ENCODE measurements around the gene ADGRF3. TPM values are rescaled to one million over a fixed set of nuclear protein-coding genes. Genes with fewer than 3 reads are reported as not detected.

The ADGRF3 gene
- total and polyA plus RNA-seq, 9 donors, result 0.06 to 0.33 (median 0.16) TPM; not detected in 5

DNA sequence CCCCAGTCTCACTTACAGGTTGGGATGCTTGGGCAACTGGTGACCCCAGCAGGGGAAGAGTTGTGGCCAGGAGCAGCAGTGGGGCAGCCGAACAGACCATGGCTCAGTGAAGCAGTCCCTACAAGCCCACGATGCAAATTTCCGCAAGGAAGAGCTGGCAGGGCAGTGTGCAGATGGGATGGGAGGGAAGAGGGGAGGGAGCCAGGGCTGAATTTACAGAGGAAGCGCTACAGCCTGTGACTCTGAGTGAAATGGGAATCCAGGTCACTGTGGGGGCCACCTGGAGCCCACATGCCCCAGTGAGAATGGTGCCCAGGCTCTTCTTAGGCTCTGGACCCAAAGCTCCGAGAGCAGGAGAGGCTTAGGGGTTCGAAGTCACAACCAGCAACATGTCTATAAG lies 27.6 kb downstream of the ADGRF3 start:
- intact Hi-C loops (cut with DNase I), result loop anchor here in 2 of 4 donors (10.0 kb wide), 1 partner anchor 84 kb away; no protein-coding TSS in a partner anchor
- DNase-seq, result no peak

DNA sequence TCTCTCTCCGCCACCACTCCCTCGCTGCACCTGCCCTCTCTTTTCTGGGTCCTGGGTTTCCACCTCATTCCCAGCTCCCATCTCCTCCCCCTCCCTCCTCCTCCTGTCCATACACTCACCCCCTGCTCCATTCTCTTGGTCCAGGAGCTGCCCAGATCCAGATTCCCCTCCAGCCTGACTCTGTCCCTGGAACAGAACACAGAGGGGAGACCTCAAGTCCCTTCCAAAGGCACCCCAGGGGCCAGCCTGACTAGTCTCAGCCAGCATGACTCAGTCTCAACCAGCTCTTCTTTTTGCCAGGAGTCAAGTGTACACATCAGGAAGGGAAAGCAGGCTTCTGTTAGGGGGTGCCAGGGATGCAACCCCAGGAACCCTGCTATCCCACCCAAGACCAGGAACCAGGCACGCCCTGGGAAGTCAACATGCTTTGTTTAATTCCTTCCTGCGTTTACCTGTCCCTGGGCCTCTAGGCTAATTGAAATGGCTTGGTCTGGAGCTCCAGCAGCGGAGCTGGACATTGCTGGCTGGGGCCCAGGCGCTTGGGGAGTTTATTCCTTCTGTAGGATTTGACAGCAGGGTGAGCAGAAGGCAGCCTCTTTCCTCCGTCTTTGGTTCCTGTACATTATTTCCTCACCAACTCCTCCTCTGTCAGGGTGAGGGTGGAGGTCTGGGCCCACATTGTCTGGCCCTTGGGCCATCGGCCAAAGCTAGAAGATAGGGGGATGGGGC lies 29.0 kb downstream of the ADGRF3 start:
- intact Hi-C loops (cut with DNase I), result loop anchor here in 2 of 4 donors (10.0 kb wide), 1 partner anchor 83 kb away; no protein-coding TSS in a partner anchor
- H3K4me3 ChIP-seq, result no peak overlapping the region
- H3K27ac ChIP-seq, result no peak overlapping the region
- WGBS, 3 donors, result 85 to 91% (median 88%) methylated on average over 8 of the region's 8 CpGs
- H3K4me1 ChIP-seq (ENCODE audit: insufficient read depth), result no peaks in the 10 kb centered on the region
- no peaks in the 10 kb centered on the region for H3K9me3 ChIP-seq
- H3K36me3 ChIP-seq, result no peaks in the 10 kb centered on the region
- TF ChIP-seq, protein P1, sequence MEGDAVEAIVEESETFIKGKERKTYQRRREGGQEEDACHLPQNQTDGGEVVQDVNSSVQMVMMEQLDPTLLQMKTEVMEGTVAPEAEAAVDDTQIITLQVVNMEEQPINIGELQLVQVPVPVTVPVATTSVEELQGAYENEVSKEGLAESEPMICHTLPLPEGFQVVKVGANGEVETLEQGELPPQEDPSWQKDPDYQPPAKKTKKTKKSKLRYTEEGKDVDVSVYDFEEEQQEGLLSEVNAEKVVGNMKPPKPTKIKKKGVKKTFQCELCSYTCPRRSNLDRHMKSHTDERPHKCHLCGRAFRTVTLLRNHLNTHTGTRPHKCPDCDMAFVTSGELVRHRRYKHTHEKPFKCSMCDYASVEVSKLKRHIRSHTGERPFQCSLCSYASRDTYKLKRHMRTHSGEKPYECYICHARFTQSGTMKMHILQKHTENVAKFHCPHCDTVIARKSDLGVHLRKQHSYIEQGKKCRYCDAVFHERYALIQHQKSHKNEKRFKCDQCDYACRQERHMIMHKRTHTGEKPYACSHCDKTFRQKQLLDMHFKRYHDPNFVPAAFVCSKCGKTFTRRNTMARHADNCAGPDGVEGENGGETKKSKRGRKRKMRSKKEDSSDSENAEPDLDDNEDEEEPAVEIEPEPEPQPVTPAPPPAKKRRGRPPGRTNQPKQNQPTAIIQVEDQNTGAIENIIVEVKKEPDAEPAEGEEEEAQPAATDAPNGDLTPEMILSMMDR (IDR thresholded peaks at IDR 0.05), result no peak
- TF ChIP-seq POLR2A (IDR thresholded peaks at IDR 0.05) (no peak), EP300 (IDR thresholded peaks at IDR 0.05) (no peak)
- DNase-seq, result no peak
- H3K27me3 ChIP-seq, result no peaks in the 10 kb centered on the region

More for the DNA sequence above, 27.6 kb downstream of the ADGRF3 start:
- Histone ChIP-seq H3K27ac (no peak overlapping the region), H3K27me3 (no peaks in the 10 kb centered on the region), H3K4me1 (ENCODE audit: insufficient read depth) (no peaks in the 10 kb centered on the region), H3K4me3 (no peak overlapping the region), H3K9me3 (no peaks in the 10 kb centered on the region), H3K36me3 (no peaks in the 10 kb centered on the region)
- 41 to 65% (median 54%) methylated on average over 6 of the region's 6 CpGs for WGBS, 3 donors
- TF ChIP-seq, protein P1 (IDR thresholded peaks at IDR 0.05), result no peak
- no peak for TF ChIP-seq POLR2A (IDR thresholded peaks at IDR 0.05)
- no peak for TF ChIP-seq EP300 (IDR thresholded peaks at IDR 0.05)

DNA sequence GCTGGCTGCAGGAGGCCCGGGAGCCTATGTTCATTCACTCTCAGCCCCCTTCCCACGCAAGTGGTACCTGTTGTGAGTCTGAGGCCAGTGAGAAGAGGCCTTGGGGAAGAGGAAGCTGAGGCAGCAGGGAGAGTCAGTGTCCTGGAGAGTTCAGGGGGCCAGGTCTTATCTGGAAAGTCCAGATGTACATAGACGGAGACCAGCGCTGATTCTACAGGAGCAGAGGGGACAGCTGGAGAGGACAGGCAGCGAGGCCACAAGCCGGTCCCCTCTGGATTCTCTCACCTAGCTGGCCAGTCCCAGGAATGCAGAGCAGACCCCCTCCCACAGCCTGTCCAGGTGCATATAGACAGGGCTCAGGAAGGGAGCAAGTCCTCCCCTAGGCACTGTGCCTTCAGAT lies 29.7 kb downstream of the ADGRF3 start:
- no peaks in the 10 kb centered on the region for H3K9me3 ChIP-seq
- no peak for TF ChIP-seq POLR2A (IDR thresholded peaks at IDR 0.05)
- TF ChIP-seq, protein P1 (IDR thresholded peaks at IDR 0.05), result no peak
- no peak for TF ChIP-seq EP300 (IDR thresholded peaks at IDR 0.05)
- WGBS, 3 donors, result 74 to 85% (median 75%) methylated on average over 6 of the region's 6 CpGs
- no peak overlapping the region for H3K27ac ChIP-seq
- DNase-seq, result no peak
- H3K27me3 ChIP-seq, result no peaks in the 10 kb centered on the region
- H3K4me3 ChIP-seq, result no peak overlapping the region
- no peaks in the 10 kb centered on the region for H3K4me1 ChIP-seq (ENCODE audit: insufficient read depth)
- intact Hi-C loops (cut with DNase I), result loop anchor here in 2 of 4 donors (10.0 kb wide), 1 partner anchor 82 kb away; no protein-coding TSS in a partner anchor
- no peaks in the 10 kb centered on the region for H3K36me3 ChIP-seq

DNA sequence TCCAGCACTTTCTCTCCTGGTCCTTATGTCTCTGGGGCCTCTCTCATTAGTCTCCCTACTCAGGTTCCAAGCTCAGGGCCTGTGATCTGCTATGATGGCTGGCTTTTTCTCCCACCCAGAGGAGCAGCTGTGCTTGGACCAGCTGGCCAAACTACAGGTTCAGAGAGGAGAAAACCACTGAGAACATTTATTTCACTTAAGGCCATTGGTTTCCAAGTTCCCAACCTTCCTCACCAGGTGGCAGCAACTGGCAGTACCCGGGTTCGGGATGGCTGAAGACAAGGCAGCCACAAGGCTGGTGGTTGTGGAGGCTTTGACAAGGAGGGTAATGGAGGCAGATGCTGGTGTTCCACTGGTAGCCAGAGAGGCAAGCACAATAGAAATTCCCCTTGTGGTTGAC lies 30.5 kb downstream of the ADGRF3 start:
- Histone ChIP-seq H3K4me1 (ENCODE audit: insufficient read depth) (no peaks in the 10 kb centered on the region), H3K4me3 (no peak overlapping the region), H3K27me3 (no peaks in the 10 kb centered on the region), H3K27ac (no peak overlapping the region), H3K36me3 (no peaks in the 10 kb centered on the region), H3K9me3 (no peaks in the 10 kb centered on the region)
- 46 to 67% (median 50%) methylated on average over 2 of the region's 2 CpGs for WGBS, 3 donors
- no peak for DNase-seq
- intact Hi-C loops (cut with DNase I), result loop anchor here in 2 of 4 donors (10.0 kb wide), 1 partner anchor 81 kb away; no protein-coding TSS in a partner anchor
- TF ChIP-seq, protein P1 (IDR thresholded peaks at IDR 0.05), result no peak
- no peak for TF ChIP-seq POLR2A (IDR thresholded peaks at IDR 0.05)
- TF ChIP-seq EP300 (IDR thresholded peaks at IDR 0.05), result no peak

Data from ovary (tissue), 9 donors.